Measurements from ENCODE around the gene SSTR1. TPM values are rescaled to one million over a fixed set of nuclear protein-coding genes. Genes with fewer than 3 reads are reported as not detected.

Gene SSTR1
- total RNA-seq, 1 experiment from 2014 or later = not detected

DNA sequence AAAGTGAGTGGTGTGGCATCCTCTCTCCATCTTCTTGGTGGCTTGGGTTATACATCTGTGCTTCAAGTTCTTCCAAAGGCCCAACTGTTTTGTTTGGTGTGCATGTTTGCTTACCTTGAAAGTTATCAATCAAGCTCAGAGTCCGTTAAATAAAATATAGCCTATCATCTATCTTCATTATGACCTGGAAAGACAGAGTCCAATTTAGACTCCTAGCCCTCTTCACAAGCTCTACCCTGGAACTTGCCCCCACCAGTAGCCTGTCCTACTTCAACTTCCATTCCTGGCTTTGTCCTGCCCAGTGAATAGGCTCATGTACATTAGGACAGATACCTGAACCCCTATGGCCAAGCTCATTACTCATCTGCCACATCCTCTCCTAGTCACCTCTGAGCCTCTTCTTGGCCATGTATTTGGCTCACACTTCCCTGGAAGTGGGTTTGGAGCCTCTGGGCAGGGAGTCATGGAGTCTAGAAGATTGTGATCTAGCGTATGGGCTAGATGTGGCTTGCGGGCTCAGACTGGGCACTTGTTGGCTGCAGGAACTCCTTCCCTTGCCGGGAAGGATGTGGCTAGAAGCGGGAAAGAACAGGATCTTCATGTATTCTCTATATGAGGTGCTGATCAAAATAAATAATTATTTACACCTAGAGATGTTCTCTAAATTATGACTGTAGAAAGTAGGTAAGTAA is 6.4 kb upstream of the SSTR1 start:
- in situ Hi-C loops (cut with HindIII; ENCODE audit: low sequenced_read_pairs) = no loop called here
- no peak for DNase-seq (ENCODE audit: low spot score)

DNA sequence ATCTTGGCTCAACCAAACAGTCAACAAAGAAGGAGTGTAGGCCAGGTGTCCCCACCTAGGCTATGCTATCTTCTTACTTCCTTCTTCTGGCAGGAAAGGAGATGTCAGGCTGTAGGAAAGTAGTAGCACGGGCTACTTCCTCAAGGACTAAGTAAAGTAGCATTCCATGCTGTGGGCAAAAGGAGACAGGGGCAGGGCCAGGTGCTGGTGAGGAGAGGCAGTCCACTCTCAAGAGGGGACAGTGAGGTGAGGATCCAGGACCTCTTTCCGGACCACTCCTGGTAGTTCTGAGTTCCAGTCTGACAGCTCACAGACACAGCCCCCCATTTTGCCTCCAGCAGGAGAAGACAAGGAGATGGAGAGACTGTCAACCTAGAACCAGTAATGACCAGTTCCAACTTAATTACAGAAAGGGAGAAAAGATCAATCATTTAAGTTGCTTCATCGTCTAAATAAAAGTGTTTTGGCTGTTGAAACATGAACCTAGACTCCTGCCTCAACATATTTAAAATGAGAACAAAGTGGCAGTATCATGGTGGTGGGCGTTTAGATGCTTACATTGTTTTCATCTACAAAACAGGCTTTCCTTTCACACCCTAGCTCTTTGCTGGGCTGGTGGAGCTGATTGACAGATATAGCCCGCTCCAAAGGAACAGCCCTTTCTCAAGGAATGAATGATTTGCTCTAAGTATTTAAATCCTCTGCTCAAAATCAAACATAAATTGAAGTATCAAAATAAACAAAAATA is 5.1 kb upstream of the SSTR1 start:
- in situ Hi-C loops (cut with HindIII; ENCODE audit: low sequenced_read_pairs) = no loop called here
- no peak for DNase-seq (ENCODE audit: low spot score)

DNA sequence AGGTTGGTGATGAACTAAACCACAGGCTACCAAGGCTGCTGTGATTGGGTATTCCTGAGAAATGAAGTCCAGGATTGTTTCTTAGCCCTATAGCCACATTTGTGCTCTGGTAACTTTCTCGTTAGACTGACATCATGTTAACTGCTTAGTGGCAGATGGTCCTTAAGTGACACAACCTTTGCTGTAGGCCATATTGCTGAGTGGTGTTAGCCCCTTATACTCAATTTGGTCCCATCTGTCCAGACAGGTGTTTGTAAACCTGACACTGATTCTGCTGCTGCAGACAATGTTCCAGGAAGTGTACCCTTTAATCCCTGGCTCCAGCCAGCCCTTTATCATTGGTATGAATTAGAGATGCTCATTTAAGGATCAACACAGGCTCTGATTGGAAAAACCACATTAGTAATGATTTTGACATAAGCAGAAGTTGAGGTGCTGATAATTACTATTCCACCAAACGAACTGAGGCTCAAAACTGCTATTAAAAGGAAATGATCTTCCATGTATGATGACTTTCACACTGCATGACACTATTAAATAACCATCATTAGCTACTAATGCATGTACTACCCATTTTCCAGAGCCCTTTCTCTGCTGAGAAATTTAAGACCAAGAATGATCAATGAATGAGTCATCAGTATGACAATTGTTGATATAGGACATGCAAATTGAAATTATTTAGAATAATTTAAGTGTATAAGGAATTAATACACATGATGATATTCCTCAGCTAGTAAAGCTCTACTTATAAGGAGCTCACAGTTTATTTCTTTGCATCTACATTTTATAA is 3.6 kb upstream of the SSTR1 start:
- in situ Hi-C loops (cut with HindIII; ENCODE audit: low sequenced_read_pairs) = no loop called here
- no peak for DNase-seq (ENCODE audit: low spot score)

DNA sequence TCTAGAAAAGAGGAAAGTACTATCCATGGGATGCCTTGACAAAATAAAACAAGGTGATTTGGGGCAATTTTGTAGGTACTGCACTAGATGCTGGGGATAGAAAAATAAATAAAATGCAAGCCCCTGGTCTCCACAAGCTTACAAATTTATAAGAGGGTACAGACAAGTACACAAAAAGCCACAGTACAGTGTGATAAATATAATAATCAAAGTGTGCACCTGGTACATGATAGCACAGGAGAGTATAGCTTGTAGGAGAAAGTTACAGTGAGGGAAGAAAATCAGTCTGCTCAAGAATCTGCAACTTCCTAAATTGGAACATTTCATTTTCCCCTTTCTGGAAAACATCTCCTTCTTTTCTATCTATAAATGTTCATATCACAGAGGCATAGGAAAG is 3.0 kb upstream of the SSTR1 start:
- in situ Hi-C loops (cut with HindIII; ENCODE audit: low sequenced_read_pairs) = no loop called here
- DNase-seq (ENCODE audit: low spot score) = no peak

DNA sequence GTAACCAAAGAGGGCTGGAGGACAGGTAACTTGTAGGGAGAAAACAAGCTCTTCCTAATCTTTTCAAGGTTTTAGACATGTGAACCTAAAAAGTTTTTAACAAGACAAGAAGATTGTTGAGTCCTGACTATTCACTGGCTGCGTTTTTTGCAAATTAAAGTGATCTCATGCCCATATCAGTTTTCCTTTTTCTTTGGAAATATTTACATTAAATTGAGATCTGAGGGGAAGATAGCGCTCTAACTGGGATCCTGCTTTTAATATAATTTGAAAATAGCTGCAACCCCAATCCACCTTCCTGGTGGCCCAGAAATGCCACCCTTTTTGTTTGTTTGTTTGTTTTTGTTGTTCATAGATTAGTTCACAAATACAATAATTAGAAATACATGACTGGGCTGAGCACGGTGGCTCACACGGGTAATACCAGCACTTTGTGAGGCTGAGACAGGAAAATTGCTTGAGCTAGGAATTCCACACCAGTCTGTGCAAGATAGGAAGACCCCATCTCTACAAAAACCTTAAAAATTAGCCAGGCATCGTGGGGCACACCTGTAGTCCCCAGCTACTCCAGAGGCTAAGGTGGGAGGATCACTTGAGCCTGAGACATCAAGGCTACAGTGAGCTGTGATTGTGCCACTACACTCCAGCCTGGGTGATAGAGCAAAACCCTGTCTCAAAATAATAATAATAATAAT is 2.4 kb upstream of the SSTR1 start:
- in situ Hi-C loops (cut with HindIII; ENCODE audit: low sequenced_read_pairs) = no loop called here
- no peak for DNase-seq (ENCODE audit: low spot score)

DNA sequence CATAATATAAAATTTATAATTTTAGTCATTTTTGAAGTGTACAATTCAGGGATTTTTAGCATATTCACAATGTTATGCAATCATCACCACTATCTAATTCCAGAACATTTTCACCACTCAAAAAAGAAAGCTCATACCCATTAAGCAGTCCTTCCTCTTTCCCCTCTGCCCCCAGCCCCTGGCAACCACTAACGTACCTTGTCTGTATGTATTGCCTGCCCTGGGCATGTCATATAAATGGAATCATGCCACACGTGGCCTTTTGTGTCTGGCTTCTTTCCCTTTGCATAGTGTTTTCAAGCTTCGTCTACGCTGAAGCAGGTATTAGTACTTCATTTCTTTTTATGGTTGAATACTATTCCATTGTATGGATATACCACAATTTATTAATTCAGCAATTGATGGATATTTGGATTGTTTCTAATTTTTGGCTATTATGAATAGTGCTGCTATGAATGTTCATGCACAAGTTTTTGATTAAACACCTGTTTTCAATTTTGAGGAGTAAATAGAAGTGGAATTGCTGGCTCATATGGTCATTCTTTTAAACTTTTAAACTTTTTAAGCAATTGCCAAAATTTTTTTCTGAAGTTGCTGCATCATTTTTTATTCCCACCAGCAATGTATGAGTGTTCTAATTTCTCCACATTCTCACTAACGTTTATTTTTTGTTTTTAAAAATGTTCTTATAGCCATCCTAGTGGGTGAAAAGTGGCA is 1.6 kb upstream of the SSTR1 start:
- DNase-seq (ENCODE audit: low spot score) = no peak
- in situ Hi-C loops (cut with HindIII; ENCODE audit: low sequenced_read_pairs) = no loop called here

DNA sequence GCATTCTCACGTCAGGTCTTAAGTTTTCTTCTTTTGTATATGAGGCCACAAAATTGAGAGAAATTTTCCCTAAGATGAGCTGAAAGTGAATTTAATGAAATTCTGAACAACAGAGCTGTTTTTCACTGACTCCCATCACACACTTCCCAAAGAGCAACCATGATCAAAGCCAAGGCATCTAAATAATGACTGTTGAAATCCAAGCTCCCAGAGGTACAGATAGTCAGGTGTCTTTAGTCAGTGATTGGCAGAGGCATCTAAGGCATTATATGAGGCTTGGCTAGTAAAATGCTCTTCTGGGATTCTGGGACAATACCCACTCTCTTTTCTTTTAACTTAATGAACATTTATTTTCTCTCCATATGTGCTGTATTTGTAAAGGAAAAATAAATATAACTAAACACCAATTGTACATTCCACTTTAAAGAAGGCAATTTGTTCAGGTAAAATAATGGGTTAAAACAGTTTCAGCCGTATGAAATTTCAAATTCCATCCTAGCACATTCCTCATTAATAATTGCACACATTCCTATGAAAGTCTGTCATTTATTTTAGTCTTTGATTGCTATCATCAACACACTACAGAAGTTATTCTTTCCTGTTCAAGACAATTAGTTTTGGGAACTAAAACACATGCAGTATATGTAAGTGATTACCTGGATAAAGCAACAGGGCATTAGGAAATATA is 871 bp upstream of the SSTR1 start:
- DNase-seq (ENCODE audit: low spot score) = no peak
- in situ Hi-C loops (cut with HindIII; ENCODE audit: low sequenced_read_pairs) = no loop called here

DNA sequence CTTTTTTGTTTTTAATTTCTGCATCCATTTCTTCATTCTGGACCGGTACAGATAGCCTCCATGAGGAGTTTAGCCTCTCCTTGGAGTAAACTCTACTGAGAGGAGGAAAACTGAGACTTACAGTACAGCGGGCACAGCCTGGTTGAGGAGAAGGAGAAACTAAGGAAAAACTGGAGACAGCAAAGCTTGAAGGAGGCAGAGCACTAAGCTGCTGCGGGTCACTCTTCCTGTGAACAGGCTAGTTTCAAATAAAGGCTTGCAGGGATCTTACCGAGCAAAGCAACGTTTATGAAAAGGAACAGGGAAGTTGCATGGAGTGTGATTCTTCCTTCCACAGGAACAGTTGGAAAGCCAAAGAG is 348 bp upstream of the SSTR1 start:
- DNase-seq (ENCODE audit: low spot score) = no peak
- in situ Hi-C loops (cut with HindIII; ENCODE audit: low sequenced_read_pairs) = no loop called here

DNA sequence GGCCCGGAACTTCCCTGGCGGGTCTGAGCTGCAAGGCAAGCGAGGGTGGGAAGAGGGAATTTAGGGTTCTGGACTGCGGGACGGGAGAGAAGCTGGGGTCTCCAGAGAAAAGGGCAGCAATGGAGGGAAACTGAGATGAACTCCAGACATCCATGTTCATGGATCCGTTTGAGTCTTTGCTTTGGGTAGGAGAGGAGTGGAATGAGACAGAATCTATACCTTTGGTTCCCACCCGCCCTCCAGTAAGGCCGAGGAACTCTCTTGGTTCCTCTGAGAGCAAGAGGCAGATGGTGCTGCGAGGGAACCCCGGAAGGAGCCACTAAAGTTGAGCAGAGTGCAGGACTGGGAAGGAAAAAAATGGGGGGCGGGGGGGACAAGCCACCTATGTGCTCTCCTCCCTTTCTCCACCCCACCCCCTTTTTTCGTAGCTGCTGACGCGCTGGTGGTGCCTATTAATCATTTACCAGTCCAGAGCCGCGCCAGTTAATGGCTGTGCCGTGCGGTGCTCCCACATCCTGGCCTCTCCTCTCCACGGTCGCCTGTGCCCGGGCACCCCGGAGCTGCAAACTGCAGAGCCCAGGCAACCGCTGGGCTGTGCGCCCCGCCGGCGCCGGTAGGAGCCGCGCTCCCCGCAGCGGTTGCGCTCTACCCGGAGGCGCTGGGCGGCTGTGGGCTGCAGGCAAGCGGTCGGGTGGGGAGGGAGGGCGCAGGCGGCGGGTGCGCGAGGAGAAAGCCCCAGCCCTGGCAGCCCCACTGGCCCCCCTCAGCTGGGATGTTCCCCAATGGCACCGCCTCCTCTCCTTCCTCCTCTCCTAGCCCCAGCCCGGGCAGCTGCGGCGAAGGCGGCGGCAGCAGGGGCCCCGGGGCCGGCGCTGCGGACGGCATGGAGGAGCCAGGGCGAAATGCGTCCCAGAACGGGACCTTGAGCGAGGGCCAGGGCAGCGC is 1.2 kb downstream of the SSTR1 start:
- in situ Hi-C loops (cut with HindIII; ENCODE audit: low sequenced_read_pairs) = no loop called here

DNA sequence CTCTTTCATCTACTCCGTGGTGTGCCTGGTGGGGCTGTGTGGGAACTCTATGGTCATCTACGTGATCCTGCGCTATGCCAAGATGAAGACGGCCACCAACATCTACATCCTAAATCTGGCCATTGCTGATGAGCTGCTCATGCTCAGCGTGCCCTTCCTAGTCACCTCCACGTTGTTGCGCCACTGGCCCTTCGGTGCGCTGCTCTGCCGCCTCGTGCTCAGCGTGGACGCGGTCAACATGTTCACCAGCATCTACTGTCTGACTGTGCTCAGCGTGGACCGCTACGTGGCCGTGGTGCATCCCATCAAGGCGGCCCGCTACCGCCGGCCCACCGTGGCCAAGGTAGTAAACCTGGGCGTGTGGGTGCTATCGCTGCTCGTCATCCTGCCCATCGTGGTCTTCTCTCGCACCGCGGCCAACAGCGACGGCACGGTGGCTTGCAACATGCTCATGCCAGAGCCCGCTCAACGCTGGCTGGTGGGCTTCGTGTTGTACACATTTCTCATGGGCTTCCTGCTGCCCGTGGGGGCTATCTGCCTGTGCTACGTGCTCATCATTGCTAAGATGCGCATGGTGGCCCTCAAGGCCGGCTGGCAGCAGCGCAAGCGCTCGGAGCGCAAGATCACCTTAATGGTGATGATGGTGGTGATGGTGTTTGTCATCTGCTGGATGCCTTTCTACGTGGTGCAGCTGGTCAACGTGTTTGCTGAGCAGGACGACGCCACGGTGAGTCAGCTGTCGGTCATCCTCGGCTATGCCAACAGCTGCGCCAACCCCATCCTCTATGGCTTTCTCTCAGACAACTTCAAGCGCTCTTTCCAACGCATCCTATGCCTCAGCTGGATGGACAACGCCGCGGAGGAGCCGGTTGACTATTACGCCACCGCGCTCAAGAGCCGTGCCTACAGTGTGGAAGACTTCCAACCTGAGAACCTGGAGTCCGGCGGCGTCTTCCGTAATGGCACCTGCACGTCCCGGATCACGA is 2.2 kb downstream of the SSTR1 start:
- in situ Hi-C loops (cut with HindIII; ENCODE audit: low sequenced_read_pairs) = no loop called here
- DNase-seq (ENCODE audit: low spot score) = no peak

More for the DNA sequence above, 1.2 kb downstream of the SSTR1 start:
- DNase-seq (ENCODE audit: low spot score) = no peak

DNA sequence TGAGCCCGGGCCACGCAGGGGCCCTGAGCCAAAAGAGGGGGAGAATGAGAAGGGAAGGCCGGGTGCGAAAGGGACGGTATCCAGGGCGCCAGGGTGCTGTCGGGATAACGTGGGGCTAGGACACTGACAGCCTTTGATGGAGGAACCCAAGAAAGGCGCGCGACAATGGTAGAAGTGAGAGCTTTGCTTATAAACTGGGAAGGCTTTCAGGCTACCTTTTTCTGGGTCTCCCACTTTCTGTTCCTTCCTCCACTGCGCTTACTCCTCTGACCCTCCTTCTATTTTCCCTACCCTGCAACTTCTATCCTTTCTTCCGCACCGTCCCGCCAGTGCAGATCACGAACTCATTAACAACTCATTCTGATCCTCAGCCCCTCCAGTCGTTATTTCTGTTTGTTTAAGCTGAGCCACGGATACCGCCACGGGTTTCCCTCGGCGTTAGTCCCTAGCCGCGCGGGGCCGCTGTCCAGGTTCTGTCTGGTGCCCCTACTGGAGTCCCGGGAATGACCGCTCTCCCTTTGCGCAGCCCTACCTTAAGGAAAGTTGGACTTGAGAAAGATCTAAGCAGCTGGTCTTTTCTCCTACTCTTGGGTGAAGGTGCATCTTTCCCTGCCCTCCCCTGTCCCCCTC is 3.0 kb downstream of the SSTR1 start:
- no peak for DNase-seq (ENCODE audit: low spot score)
- in situ Hi-C loops (cut with HindIII; ENCODE audit: low sequenced_read_pairs) = no loop called here

DNA sequence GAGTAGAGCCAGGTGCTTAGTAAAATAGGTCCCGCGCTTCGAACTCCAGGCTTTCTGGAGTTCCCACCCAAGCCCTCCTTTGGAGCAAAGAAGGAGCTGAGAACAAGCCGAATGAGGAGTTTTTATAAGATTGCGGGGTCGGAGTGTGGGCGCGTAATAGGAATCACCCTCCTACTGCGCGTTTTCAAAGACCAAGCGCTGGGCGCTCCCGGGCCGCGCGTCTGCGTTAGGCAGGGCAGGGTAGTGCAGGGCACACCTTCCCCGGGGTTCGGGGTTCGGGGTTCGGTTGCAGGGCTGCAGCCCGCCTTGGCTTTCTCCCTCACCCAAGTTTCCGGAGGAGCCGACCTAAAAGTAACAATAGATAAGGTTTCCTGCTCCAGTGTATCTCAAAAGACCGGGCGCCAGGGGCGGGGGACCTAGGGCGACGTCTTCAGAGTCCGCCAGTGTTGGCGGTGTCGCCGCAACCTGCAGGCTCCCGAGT is 3.6 kb downstream of the SSTR1 start:
- in situ Hi-C loops (cut with HindIII; ENCODE audit: low sequenced_read_pairs) = no loop called here
- DNase-seq (ENCODE audit: low spot score) = no peak

DNA sequence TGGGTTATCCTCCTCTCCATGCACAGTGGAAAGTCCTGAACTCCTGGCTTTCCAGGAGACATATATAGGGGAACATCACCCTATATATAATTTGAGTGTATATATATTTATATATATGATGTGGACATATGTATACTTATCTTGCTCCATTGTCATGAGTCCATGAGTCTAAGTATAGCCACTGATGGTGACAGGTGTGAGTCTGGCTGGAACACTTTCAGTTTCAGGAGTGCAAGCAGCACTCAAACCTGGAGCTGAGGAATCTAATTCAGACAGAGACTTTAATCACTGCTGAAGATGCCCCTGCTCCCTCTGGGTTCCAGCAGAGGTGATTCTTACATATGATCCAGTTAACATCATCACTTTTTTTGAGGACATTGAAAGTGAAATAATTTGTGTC is 4.4 kb downstream of the SSTR1 start:
- in situ Hi-C loops (cut with HindIII; ENCODE audit: low sequenced_read_pairs) = no loop called here
- DNase-seq (ENCODE audit: low spot score) = no peak

DNA sequence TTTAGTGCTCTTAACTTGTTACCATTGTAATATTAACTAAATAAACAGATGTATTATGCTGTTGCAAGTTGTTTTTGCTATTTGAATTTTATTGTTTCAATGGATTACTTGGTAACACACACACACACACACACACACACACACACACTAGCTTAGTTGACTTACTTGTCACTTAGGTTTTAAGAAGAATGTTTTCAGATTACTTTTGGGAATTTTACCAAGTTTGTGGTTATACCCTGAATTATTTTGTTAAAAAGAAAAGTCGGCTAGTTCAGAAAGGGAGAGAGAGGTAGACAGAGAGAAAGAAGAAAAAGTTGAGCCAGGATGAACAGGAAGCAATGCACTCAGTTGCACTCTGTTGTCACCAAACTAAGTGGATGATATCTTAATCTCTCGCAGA is 5.3 kb downstream of the SSTR1 start:
- in situ Hi-C loops (cut with HindIII; ENCODE audit: low sequenced_read_pairs) = no loop called here
- no peak for DNase-seq (ENCODE audit: low spot score)

DNA sequence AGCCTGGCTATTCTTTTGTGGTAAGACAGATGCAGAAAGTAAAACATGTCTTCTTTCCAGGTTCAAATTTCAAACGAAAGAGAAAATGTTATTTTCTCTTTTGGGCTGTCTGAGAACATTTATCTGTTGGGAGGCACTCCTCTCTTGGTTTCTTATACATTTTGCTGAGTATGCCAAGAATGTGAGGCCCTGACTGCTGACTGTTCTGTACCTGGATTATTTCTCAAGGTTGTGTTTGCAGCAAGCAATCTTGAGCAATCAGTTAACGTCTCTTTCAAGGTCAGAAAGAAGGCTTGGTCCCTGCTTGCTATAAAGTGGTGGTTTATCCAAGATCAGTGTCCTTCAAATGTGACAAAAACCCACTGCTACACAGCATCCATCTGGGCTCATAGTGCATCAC is 9.8 kb downstream of the SSTR1 start:
- DNase-seq (ENCODE audit: low spot score) = no peak
- in situ Hi-C loops (cut with HindIII; ENCODE audit: low sequenced_read_pairs) = no loop called here

DNA sequence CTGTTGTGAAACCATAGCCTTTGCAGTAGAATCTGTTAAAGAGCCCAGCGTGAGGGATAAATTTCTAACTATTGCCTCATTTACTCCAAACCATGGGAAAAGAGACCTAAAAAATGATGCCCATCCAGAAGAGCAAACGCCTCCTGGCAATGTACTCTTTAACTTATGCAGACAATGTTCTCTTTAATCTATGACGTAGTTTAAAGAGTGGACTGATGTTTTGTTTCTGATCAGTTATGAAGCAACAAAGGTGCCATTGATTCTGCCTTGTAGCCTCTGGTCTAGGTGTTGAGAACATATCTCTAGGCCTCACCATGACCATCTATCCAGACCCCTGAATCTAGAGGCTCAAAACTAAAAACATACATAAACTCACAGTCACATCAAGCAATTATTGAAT is 13.4 kb downstream of the SSTR1 start:
- in situ Hi-C loops (cut with HindIII; ENCODE audit: low sequenced_read_pairs) = no loop called here
- DNase-seq (ENCODE audit: low spot score) = no peak
